ENCODE results near the gene CSF3R.

Gene CSF3R

DNA sequence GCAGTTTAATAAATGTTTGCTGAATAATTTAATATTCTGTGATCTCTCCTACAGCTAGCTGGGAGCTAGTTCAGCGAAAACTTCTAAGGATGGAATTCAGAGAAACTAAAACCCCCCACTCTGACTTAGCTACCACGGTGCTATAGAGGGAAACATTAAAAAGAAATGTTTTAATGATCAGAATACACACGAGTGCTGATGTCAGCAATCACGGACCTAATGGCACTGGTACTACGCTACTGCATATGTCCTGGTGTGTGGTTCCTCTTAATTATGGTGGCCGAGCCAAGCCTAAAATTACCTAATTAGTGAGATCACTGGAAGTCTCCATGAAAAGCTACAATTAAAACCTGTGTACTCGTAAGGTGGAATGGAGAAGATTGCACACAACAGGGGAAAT is 61.1 kb downstream of the CSF3R start:
- no peak for DNase-seq (ENCODE audit: low read depth in 2 of 2, low spot score in 1 of 2)

DNA sequence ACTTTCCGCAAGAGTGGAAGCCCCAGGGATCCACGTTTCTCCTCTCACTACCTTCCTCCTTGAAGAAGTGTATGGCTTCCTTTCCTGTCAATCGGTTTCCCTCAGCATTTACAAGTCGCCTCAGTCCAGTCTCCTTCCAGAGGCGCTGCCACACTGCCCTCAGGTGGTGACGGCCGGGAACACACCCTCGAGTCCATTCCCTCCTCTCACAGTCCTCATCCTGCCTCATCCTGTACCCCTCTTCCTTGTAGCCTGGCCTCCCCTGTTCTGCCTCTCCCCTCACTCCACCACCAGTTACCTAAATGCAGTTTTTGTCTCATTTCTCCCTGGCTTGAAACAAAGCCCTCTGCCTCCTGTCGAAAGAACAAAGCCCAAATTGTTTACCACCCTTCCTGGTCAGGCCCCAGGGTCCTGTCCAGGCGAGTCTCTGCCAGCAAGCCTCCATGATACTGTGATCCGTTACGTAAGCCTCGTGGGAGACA is 61.8 kb downstream of the CSF3R start:
- DNase-seq (ENCODE audit: low read depth in 2 of 2, low spot score in 1 of 2) = peak; percentile 86 to 93

GRCh38 chr1:36420409-36420808 is 62.3 kb downstream of the CSF3R start:
- no peak for DNase-seq (ENCODE audit: low read depth in 2 of 2, low spot score in 1 of 2)

DNA sequence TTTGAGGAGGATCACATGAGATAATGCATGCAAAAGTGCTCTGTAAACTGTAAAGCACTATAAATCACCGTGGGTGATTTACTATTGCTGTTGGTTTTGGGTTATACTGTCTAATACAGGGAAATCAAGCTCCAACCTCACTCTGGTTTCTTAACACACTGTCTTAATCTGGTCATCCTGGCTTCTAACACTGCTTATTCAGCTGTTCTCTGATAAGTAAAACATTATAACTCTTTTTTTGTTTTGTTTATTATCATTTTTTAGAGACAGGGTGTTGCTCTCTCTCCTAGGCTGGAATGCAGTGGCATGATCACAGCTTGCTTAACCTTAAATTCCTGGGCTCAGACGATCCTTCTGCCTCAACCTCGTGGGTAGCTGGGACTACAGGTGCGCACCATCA is 63.1 kb downstream of the CSF3R start:
- no peak for DNase-seq (ENCODE audit: low read depth in 2 of 2, low spot score in 1 of 2)

- DNase-seq (ENCODE audit: low read depth in 2 of 2, low spot score in 1 of 2) = no peak
These were observed 63.6 kb downstream of the CSF3R start for GRCh38 chr1:36419140-36419539.

GRCh38 chr1:36417931-36418330 is 64.8 kb downstream of the CSF3R start:
- DNase-seq (ENCODE audit: low read depth in 2 of 2, low spot score in 1 of 2) = no peak
